ENCODE results near the gene TGFBR2.

TGFBR2 gene

GRCh38 chr3:30728143-30728542, 121.7 kb downstream of the TGFBR2 start:
- Histone ChIP-seq H3K36me3 (no peaks in the 10 kb centered on the region), H3K9me3 (ENCODE audit: severe bottlenecking) (no peaks in the 10 kb centered on the region), H3K4me3 (ENCODE audit: low read depth, low read length) (no peak overlapping the region), H3K27me3 (ENCODE audit: insufficient read depth, low read depth, severe bottlenecking) (no peaks in the 10 kb centered on the region), H3K27ac (no peak overlapping the region)
- no peak for TF ChIP-seq CTCF (IDR thresholded peaks at IDR 0.05; ENCODE audit: low read depth, low read length)
- DNase-seq, result no peak

- H3K4me3 ChIP-seq (ENCODE audit: low read depth, low read length), result no peak overlapping the region
- H3K9me3 ChIP-seq (ENCODE audit: severe bottlenecking), result no peaks in the 10 kb centered on the region
- H3K36me3 ChIP-seq, result no peaks in the 10 kb centered on the region
- no peak for TF ChIP-seq CTCF (IDR thresholded peaks at IDR 0.05; ENCODE audit: low read depth, low read length)
- H3K27ac ChIP-seq, result no peak overlapping the region
- DNase-seq, result no peak
- no peaks in the 10 kb centered on the region for H3K27me3 ChIP-seq (ENCODE audit: insufficient read depth, low read depth, severe bottlenecking)
These were observed 123.1 kb downstream of the TGFBR2 start for GRCh38 chr3:30729512-30729911.

- H3K36me3 ChIP-seq, result no peaks in the 10 kb centered on the region
- no peak overlapping the region for H3K27ac ChIP-seq
These were observed 123.5 kb downstream of the TGFBR2 start for GRCh38 chr3:30729936-30730335.

GRCh38 chr3:30730967-30731366, 124.6 kb downstream of the TGFBR2 start:
- H3K9me3 ChIP-seq (ENCODE audit: severe bottlenecking), result no peaks in the 10 kb centered on the region
- DNase-seq, result no peak
- H3K4me3 ChIP-seq (ENCODE audit: low read depth, low read length), result no peak overlapping the region
- TF ChIP-seq CTCF (IDR thresholded peaks at IDR 0.05; ENCODE audit: low read depth, low read length), result no peak
- no peaks in the 10 kb centered on the region for H3K27me3 ChIP-seq (ENCODE audit: insufficient read depth, low read depth, severe bottlenecking)
- no peaks in the 10 kb centered on the region for H3K36me3 ChIP-seq
- H3K27ac ChIP-seq, result no peak overlapping the region

More at GRCh38 chr3:30729936-30730335, 123.5 kb downstream of the TGFBR2 start:
- Histone ChIP-seq H3K9me3 (ENCODE audit: severe bottlenecking) (no peaks in the 10 kb centered on the region), H3K27me3 (ENCODE audit: insufficient read depth, low read depth, severe bottlenecking) (no peaks in the 10 kb centered on the region), H3K4me3 (ENCODE audit: low read depth, low read length) (no peak overlapping the region)
- no peak for TF ChIP-seq CTCF (IDR thresholded peaks at IDR 0.05; ENCODE audit: low read depth, low read length)
- no peak for DNase-seq

GRCh38 chr3:30733209-30733608, 126.8 kb downstream of the TGFBR2 start:
- no peak overlapping the region for H3K27ac ChIP-seq
- H3K4me3 ChIP-seq (ENCODE audit: low read depth, low read length), result no peak overlapping the region
- no peaks in the 10 kb centered on the region for H3K27me3 ChIP-seq (ENCODE audit: insufficient read depth, low read depth, severe bottlenecking)
- H3K9me3 ChIP-seq (ENCODE audit: severe bottlenecking), result no peaks in the 10 kb centered on the region
- no peaks in the 10 kb centered on the region for H3K36me3 ChIP-seq
- no peak for TF ChIP-seq CTCF (IDR thresholded peaks at IDR 0.05; ENCODE audit: low read depth, low read length)
- no peak for DNase-seq

- DNase-seq, result no peak
- Histone ChIP-seq H3K4me3 (ENCODE audit: low read depth, low read length) (no peak overlapping the region), H3K27me3 (ENCODE audit: insufficient read depth, low read depth, severe bottlenecking) (no peaks in the 10 kb centered on the region), H3K27ac (no peak overlapping the region), H3K9me3 (ENCODE audit: severe bottlenecking) (no peaks in the 10 kb centered on the region), H3K36me3 (no peaks in the 10 kb centered on the region)
- TF ChIP-seq CTCF (IDR thresholded peaks at IDR 0.05; ENCODE audit: low read depth, low read length), result no peak
These were observed 127.3 kb downstream of the TGFBR2 start for GRCh38 chr3:30733696-30734095.

Data from WERI-Rb-1 (cell line).